GM10266 (cell line): ENCODE results near the gene NDUFA7.

Source experiments
- DNase-seq: peaks from one replicate; pipeline ENCODE4 v3.0.0; 2012; ENCODE audit errors: extremely low spot score
- CTCF ChIP-seq: IDR thresholded peaks from 2 replicates; pipeline ENCODE4 v1.5.1; 2012; ENCODE audit warnings: mild to moderate bottlenecking, low read depth; ENCODE audit not compliant: control insufficient read depth, insufficient read depth; ENCODE audit errors: missing control alignments

NDUFA7 gene

GRCh38 chr19:8336072-8336569 is 14.9 kb upstream of the NDUFA7 start:
- no peak for TF ChIP-seq CTCF

DNA sequence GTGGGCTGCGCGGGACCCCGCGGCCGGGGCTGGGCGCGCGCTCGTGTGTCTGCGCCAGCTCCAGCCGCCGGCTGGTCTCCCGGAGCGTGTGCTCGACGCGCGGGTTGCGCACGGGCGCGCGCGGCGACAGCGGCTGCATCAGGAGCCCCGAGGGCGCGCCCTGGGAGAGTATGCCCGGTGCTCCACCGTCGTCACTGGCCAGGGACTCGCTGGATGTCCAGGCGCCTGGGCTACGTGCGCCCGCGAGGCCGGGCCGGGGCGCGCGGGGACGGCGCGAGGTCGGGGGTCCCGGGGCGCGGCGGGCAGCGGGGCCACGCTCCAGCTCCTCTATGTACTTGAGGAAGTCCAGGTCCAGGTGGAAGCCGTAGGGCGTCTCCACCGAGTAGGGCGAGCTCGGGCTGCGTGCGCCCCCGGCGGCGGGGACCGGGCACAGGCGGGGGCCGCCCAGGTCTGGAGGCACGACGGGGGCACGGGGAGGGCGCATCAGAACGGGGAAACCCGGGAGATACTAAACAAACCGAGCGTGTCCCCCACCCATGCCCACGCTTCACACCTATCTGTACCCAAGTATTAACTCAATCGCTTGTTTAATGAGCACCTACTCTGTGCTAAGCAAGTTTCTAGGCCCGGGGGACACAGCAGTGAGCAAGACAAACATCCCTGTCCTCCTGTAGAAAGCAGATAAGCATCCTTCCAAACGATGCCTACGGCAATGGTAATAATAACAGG is 14.3 kb upstream of the NDUFA7 start:
- TF ChIP-seq CTCF, result peak; percentile 25
- peak; percentile 49 for DNase-seq

More at GRCh38 chr19:8336072-8336569, 14.9 kb upstream of the NDUFA7 start:
- no peak for DNase-seq

DNA sequence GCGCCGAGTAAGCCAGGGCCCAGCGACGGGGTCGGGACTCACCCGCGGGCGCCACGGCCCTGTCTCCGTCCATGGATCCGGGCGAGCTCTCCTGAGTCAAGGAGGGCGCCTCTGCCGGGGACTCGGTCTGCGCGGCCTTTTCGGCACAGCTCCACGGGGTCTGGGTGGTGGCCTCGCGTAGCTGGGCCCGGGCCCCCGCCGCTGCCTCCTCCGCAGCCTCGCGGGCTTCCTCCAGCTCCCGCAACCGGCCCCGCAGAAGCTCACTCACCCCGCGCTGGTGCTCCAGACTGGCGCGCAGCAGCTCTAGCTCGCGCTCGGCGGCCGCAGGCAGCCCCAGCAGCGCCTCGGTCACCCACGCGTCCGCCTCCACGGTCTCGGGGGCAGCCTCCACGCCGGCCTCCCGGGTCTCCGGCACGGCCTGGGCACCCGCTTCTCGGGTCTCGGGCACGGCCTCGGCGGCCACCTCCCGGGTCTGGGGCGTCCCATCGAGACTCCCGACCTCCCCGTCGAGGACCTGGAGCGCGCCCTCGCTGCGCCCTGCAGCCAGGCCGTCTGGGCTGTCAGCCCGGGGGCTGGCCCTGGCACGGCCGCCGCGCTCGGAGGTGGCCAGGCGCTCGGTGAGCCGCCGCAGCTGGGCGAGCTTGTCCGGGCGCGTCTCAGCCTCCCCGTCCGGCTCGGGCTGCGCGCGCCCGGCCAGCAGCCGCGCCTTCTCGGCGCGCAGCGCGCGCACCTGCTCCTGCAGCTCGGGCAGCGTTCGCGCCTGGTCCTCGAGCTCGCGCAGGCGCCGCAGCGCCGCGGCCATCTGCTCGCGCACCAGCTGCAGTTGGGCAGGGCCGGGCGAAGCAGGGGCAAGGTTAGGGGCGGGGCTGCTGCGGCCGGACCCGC is 13.5 kb upstream of the NDUFA7 start:
- peak; percentile 77 for DNase-seq
- TF ChIP-seq CTCF, result no peak

DNA sequence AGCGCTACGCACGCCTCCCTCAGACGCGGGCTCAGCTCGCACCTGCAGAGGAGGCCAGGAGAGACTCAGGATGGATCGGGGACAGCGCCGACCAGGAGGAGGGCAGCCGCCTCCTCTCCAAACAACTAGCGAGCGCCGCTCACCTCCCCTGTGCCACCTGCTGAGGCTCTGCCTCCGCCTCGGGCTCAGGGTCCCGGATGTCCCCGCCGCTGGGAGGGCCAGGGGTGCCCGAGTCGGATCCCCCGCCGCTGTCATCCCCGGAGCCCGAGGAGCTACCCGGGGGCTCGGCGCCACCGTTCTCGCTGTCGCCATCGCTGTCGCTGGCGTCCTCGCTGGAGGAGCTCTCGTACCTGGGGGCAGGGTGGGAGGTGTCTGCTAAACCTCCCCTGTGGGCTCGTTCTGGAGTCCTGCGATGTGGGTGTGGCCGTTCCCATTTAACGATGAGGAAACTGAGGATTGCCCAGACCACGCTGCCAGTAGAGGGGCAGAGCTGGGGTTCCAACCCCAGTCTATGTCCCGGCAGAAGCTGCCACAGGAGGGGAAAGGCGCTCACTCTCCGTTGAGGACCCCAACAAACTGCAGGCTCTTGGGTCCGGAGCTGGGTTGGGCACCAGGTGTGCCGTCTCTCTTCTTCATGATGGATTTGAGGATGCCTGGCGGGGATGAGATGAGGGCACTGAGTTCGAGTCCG is 12.7 kb upstream of the NDUFA7 start:
- no peak for TF ChIP-seq CTCF
- DNase-seq, result peak; percentile 18

GRCh38 chr19:8332976-8333766 is 12.0 kb upstream of the NDUFA7 start:
- no peak for TF ChIP-seq CTCF
- DNase-seq, result peak; percentile 23

DNA sequence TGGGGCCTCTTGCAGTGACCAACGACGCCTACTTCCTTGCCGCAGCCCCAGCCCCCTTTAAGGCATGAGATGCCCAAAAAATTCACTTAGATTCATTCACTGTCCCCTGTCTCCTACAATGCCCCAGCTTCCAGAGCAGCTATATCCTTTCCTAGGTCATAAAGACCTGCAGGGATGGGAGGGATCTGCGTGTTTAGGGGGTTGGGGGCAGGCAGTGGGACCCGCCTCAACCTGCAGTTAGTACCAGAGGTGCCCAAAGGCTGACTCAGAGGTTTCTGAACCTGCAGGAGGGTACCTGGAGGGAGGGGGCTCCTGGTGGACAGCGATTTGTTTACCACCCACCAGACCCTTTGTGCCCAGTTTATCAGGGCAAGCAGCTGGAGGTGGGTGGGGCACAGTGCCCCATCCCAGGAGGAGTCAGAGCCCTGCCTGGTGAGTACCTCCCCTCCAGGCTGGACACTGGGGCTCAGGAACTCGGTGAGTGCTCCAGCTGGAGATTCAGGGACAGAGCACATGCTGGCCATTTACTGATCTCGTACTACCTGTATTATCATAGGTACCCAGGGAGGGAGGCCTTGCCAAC is 10.2 kb upstream of the NDUFA7 start:
- DNase-seq, result peak; percentile 12

More for the DNA sequence above, 10.2 kb upstream of the NDUFA7 start:
- no peak for TF ChIP-seq CTCF
